ENCODE measurements around the gene ZNF283. TPM values are rescaled to one million over a fixed set of nuclear protein-coding genes. Genes with fewer than 3 reads are reported as not detected.

ZNF283 gene
- total and polyA plus RNA-seq, 9 of the 15 experiments (the other 6 are each of a cell fraction or from before 2014, with no cell fraction given): 6.0 to 19.5 (median 9.8) TPM

DNA sequence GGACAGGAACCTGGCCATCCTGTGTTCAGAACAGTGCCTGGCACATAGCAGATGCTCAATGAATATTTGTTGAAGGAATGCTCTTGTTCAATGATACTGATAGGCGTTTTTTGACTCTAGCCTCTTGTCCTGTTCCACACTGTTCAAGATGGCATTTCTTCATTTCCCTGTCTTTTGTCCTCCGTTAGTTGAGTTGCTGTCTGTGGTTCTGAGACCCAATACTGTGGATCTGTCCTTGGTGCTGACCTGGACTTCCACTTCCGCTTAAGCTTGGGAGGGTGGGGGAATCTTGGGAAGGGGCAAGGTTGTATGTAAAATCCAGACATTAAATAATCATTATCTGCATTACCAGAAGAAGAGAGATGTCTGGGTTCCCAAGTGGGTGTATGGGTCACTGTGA, 38.1 kb upstream of the ZNF283 start:
- H3K4me3 ChIP-seq: no peak overlapping the region
- CTCF ChIA-PET (ENCODE audit: low intra/inter-chr PET ratio): interaction anchor here (1.3 kb wide), 1 partner anchor 44 kb away, joined by 3 read pairs; no protein-coding TSS in a partner anchor
- H3K36me3 ChIP-seq (ENCODE audit: control insufficient read depth, insufficient read depth, low read length): no peaks in the 10 kb centered on the region
- WGBS (ENCODE audit: insufficient coverage, low coverage, missing lambda C conversion rate): 4% methylated on average over 3 of the region's 3 CpGs
- POLR2A ChIA-PET: no interaction called here
- no peak overlapping the region for H3K27ac ChIP-seq (ENCODE audit: extremely low read depth, low read depth, low read length)
- H3K79me2 ChIP-seq (ENCODE audit: control insufficient read depth, insufficient read depth, low read length): no peaks in the 10 kb centered on the region
- no peaks in the 10 kb centered on the region for H3K9me1 ChIP-seq (ENCODE audit: control insufficient read depth, insufficient read depth, low read length)
- peaks cover 12% of the 10 kb centered on the region in 2 experiments for H3K4me1 ChIP-seq (replicated peaks in 1 of 2; ENCODE audit: control insufficient read depth in 2 of 2, insufficient read depth in 2 of 2, low read length in 2 of 2)
- H3K4me2 ChIP-seq (ENCODE audit: insufficient read depth, low read length): no peak overlapping the region
- H3K9me3 ChIP-seq (replicated peaks; ENCODE audit: control insufficient read depth, insufficient read depth, low read depth, low read length): no peaks in the 10 kb centered on the region
- peaks cover 8 to 9% of the 10 kb centered on the region in 2 experiments; a peak in 2 of 5 replicates for H3K27me3 ChIP-seq (ENCODE audit: control insufficient read depth in 2 of 2, insufficient read depth in 2 of 2, low read length in 2 of 2)
- FAIRE-seq (peak; percentile 83), ATAC-seq (no peak), DNase-seq (ENCODE audit: extremely low read depth in 1 of 4, low spot score in 3 of 4) (peak in 2 of 4 experiments; percentile 37 to 71)
- H3K9ac ChIP-seq (ENCODE audit: insufficient read depth in 1 of 2, low read depth in 2 of 2, low read length in 2 of 2): no peak overlapping the region
- H4K20me1 ChIP-seq (replicated peaks; ENCODE audit: control insufficient read depth, insufficient read depth, low read length): no peaks in the 10 kb centered on the region
- in situ Hi-C loops (cut with MboI): no loop called here
- H2AFZ ChIP-seq (ENCODE audit: low read depth, low read length): no peak overlapping the region
- intact Hi-C loops (cut with micrococcal nuclease): loop anchor here (5.0 kb wide), 1 partner anchor 122 kb away; no protein-coding TSS in a partner anchor
- no TSS peak for BruUV-seq (replicated peaks)
- TF ChIP-seq, protein P1, sequence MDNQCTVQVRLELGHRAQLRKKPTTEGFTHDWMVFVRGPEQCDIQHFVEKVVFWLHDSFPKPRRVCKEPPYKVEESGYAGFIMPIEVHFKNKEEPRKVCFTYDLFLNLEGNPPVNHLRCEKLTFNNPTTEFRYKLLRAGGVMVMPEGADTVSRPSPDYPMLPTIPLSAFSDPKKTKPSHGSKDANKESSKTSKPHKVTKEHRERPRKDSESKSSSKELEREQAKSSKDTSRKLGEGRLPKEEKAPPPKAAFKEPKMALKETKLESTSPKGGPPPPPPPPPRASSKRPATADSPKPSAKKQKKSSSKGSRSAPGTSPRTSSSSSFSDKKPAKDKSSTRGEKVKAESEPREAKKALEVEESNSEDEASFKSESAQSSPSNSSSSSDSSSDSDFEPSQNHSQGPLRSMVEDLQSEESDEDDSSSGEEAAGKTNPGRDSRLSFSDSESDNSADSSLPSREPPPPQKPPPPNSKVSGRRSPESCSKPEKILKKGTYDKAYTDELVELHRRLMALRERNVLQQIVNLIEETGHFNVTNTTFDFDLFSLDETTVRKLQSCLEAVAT (IDR thresholded peaks at IDR 0.05): no peak
- no peak for TF ChIP-seq ZKSCAN1 (IDR thresholded peaks at IDR 0.05; ENCODE audit: low read depth, low read length)
- no peak for TF ChIP-seq PCBP1 (IDR thresholded peaks at IDR 0.05; ENCODE audit: low read depth, low read length, poor library complexity, severe bottlenecking)
- TF ChIP-seq ZSCAN29 (IDR thresholded peaks at IDR 0.05): no peak
- no peak for TF ChIP-seq KLF16 (IDR thresholded peaks at IDR 0.05)
- no peak for TF ChIP-seq CEBPB (tag; IDR thresholded peaks at IDR 0.05)
- no peak for TF ChIP-seq POLR2G (IDR thresholded peaks at IDR 0.05; ENCODE audit: low read depth, low read length)
- peak; percentile 22; the same call in 1 of the 2 replicates for TF ChIP-seq TCF3 (CRISPR knock-in tag; IDR thresholded peaks at IDR 0.05)
- TF ChIP-seq KHSRP (IDR thresholded peaks at IDR 0.05): no peak
- no peak for TF ChIP-seq MTF1 (CRISPR knock-in tag; IDR thresholded peaks at IDR 0.05; ENCODE audit: borderline replicate concordance)
- TF ChIP-seq NUFIP1 (IDR thresholded peaks at IDR 0.05; ENCODE audit: partially characterized antibody): no peak
- no peak for TF ChIP-seq ERF (CRISPR knock-in tag; IDR thresholded peaks at IDR 0.05)
- TF ChIP-seq KLF13 (tag; IDR thresholded peaks at IDR 0.05; ENCODE audit: borderline replicate concordance, low read depth): no peak
- TF ChIP-seq ZNF583 (CRISPR knock-in tag; IDR thresholded peaks at IDR 0.05): no peak
- peak in 1 of 2 experiments; percentile 55; a peak in 1 of 3 replicates for TF ChIP-seq CBX3 (IDR thresholded peaks at IDR 0.05; ENCODE audit: borderline replicate concordance in 1 of 2, low read length in 2 of 2)
- TF ChIP-seq PRMT5 (CRISPR knock-in tag; IDR thresholded peaks at IDR 0.05): peak; percentile 98

Measured in K562 (cell line).